ENCODE data around the gene MAZ. TPM values are rescaled to one million over a fixed set of nuclear protein-coding genes. Genes with fewer than 3 reads are reported as not detected.
"Not testable (repeated sequence)": the region's sequence is repeated elsewhere in the genome, so short reads cannot be mapped to it uniquely, and the experiment has no call there.

The MAZ gene
- total and polyA plus RNA-seq, 8 donors, result 11.7 to 865 (median 110) TPM

DNA sequence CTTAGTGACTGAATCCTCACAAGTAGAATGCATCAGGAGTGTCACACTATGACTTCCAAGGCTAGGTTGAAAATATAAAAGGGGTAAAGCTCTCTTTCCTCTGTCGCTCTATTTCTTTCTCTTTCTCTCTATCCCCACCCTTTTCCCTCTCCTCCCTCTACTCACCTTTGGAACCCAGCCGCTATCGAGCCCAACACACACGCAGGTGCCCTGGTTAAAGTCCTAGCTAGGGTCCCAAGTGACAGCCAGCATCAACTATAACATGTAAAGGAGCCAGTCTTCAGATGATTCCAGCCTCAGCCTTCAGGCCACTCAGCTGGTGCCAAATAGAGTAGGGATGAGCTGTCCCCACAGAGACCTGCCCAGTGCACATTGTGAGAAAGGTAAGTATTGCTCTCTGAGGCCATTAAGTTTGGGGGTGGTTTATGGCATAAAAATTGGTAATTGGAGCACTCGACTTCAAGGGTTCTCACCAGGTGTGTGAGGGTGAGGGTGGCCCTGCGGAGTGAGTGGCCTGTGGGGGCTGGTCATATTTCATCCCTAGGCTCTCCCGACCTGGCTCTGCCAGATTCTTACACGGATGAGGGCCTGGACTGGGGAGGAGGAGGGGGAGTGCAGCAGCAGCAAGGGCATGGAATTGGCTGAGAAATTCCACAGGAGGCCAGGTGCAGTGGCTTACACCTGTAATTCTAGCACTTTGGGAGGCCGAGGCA lies 45.6 kb upstream of the MAZ start:
- Histone ChIP-seq H3K36me3 (no peaks in the 10 kb centered on the region), H3K4me3 (no peak overlapping the region), H3K27ac (no peak overlapping the region), H3K9me3 (no peaks in the 10 kb centered on the region), H3K27me3 (peaks cover 0 to 6% (median 0%) of the 10 kb centered on the region in 3 donors), H3K4me1 (peaks cover 0 to 20% (median 3%) of the 10 kb centered on the region in 4 donors)
- WGBS, 5 donors, result 82 to 87% (median 85%) methylated on average over 9 of the region's 9 CpGs
- no peak for TF ChIP-seq POLR2A (IDR thresholded peaks at IDR 0.05)
- intact Hi-C loops (cut with DNase I; ENCODE audit: low total_unique reads), result no loop called here
- no peak for DNase-seq

- H3K4me1 ChIP-seq, result peaks cover 0 to 20% (median 3%) of the 10 kb centered on the region in 4 donors
- H3K4me3 ChIP-seq; H3K27me3 ChIP-seq; H3K9me3 ChIP-seq; intact Hi-C loops (cut with DNase I; ENCODE audit: low total_unique reads); H3K27ac ChIP-seq; DNase-seq; H3K36me3 ChIP-seq: not testable (repeated sequence)
- WGBS, 5 donors, result 78 to 84% (median 79%) methylated on average over 8 of the region's 8 CpGs
Observed at GRCh38 chr16:29761280-29761651, 45.1 kb upstream of the MAZ start.

- Histone ChIP-seq H3K9me3 (no peaks in the 10 kb centered on the region), H3K27me3 (peaks cover 0 to 6% (median 0%) of the 10 kb centered on the region in 3 donors), H3K4me1 (peaks cover 0 to 18% (median 3%) of the 10 kb centered on the region in 4 donors), H3K27ac (no peak overlapping the region), H3K36me3 (no peaks in the 10 kb centered on the region), H3K4me3 (no peak overlapping the region)
- TF ChIP-seq EP300 (IDR thresholded peaks at IDR 0.05), result no peak
- TF ChIP-seq, protein P1, sequence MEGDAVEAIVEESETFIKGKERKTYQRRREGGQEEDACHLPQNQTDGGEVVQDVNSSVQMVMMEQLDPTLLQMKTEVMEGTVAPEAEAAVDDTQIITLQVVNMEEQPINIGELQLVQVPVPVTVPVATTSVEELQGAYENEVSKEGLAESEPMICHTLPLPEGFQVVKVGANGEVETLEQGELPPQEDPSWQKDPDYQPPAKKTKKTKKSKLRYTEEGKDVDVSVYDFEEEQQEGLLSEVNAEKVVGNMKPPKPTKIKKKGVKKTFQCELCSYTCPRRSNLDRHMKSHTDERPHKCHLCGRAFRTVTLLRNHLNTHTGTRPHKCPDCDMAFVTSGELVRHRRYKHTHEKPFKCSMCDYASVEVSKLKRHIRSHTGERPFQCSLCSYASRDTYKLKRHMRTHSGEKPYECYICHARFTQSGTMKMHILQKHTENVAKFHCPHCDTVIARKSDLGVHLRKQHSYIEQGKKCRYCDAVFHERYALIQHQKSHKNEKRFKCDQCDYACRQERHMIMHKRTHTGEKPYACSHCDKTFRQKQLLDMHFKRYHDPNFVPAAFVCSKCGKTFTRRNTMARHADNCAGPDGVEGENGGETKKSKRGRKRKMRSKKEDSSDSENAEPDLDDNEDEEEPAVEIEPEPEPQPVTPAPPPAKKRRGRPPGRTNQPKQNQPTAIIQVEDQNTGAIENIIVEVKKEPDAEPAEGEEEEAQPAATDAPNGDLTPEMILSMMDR (IDR thresholded peaks at IDR 0.05), result no peak
- no peak for DNase-seq
- intact Hi-C loops (cut with DNase I; ENCODE audit: low total_unique reads), result no loop called here
- 66 to 87% (median 80%) methylated on average over 6 of the region's 6 CpGs for WGBS, 5 donors
Observed at GRCh38 chr16:29761882-29762281, 44.4 kb upstream of the MAZ start.

DNA sequence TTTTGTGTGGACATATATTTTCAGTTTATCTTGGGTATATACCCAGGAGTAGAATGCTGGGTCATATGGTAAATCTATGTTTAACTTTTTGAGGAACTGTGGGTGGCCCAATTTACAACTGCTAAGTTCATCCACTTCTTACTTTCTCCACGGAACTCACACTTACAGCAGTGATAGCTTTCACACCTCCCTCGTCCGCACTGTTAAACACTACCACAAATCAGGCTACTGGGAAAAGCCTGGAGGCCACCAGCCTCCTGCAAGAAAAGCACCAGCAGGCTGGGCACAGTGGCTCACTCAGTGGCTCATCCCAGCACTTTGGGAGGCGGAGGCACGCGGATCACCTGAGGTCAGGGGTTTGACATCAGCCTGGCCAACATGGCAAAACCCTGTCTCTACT lies 43.0 kb upstream of the MAZ start:
- no peak overlapping the region for H3K27ac ChIP-seq
- no peaks in the 10 kb centered on the region for H3K36me3 ChIP-seq
- peaks cover 0 to 6% (median 0%) of the 10 kb centered on the region in 3 donors for H3K27me3 ChIP-seq
- no peak for DNase-seq
- H3K4me3 ChIP-seq, result no peak overlapping the region
- WGBS, 5 donors, result 68 to 90% (median 82%) methylated on average over 5 to 6 of the region's 6 CpGs
- no peaks in the 10 kb centered on the region for H3K9me3 ChIP-seq
- peaks cover 0 to 12% (median 3%) of the 10 kb centered on the region in 4 donors for H3K4me1 ChIP-seq
- intact Hi-C loops (cut with DNase I; ENCODE audit: low total_unique reads), result no loop called here
- TF ChIP-seq POLR2A (IDR thresholded peaks at IDR 0.05), result no peak
- TF ChIP-seq, protein P1 (IDR thresholded peaks at IDR 0.05), result no peak
- no peak for TF ChIP-seq POLR2AphosphoS5 (IDR thresholded peaks at IDR 0.05)
- TF ChIP-seq EP300 (IDR thresholded peaks at IDR 0.05), result no peak

GRCh38 chr16:29765167-29766032 lies 40.9 kb upstream of the MAZ start:
- DNase-seq, result peak in 1 of 2 donors; percentile 66
- intact Hi-C loops (cut with DNase I; ENCODE audit: low total_unique reads), result no loop called here

More at GRCh38 chr16:29765167-29766032, 40.9 kb upstream of the MAZ start:
- Histone ChIP-seq H3K9me3 (no peaks in the 10 kb centered on the region), H3K27me3 (peaks cover 0 to 6% (median 0%) of the 10 kb centered on the region in 3 donors), H3K4me3 (no peak overlapping the region), H3K36me3 (no peaks in the 10 kb centered on the region), H3K27ac (no peak overlapping the region), H3K4me1 (peaks cover 0 to 12% (median 3%) of the 10 kb centered on the region in 4 donors)
- TF ChIP-seq EP300 (IDR thresholded peaks at IDR 0.05) (no peak), POLR2AphosphoS5 (IDR thresholded peaks at IDR 0.05) (no peak), POLR2A (IDR thresholded peaks at IDR 0.05) (no peak)
- TF ChIP-seq, protein P1 (IDR thresholded peaks at IDR 0.05), result no peak
- WGBS, 5 donors, result 45 to 64% (median 49%) methylated on average over 15 of the region's 15 CpGs
